Mesendoderm (in vitro differentiated cells): Measurements from ENCODE around the gene TMEM134. TPM values are rescaled to one million over a fixed set of nuclear protein-coding genes. Genes with fewer than 3 reads are reported as not detected.

Experiments used
- DNase-seq: peaks from one replicate; pipeline ENCODE4 v3.0.0; 2013
- H2AK5ac ChIP-seq: 2 replicates; pipeline ENCODE4 v1.6.1; 2013; ENCODE audit warnings: low read length, inconsistent platforms
- H2BK120ac ChIP-seq: 2 replicates; pipeline ENCODE4 v1.6.1; 2013; ENCODE audit warnings: low read depth, mild to moderate bottlenecking, low read length, moderate library complexity, mixed read lengths
- H2BK15ac ChIP-seq: replicated peaks from 2 replicates; pipeline ENCODE4 v1.6.1; 2013; ENCODE audit warnings: low read depth, mild to moderate bottlenecking, moderate library complexity
- H2BK5ac ChIP-seq: 2 replicates; pipeline ENCODE4 v1.6.1; 2013; ENCODE audit warnings: low read length, inconsistent platforms
- H3K18ac ChIP-seq: 2 replicates; pipeline ENCODE4 v1.6.1; 2013; ENCODE audit warnings: mild to moderate bottlenecking, low read length, mixed read lengths
- H3K23ac ChIP-seq: one replicate; pipeline ENCODE4 v1.6.1; 2013; ENCODE audit warnings: low read length
- H3K27ac ChIP-seq: 2 replicates; pipeline ENCODE4 v1.5.1; 2013; ENCODE audit warnings: low read depth, mild to moderate bottlenecking, inconsistent platforms, low read length, moderate library complexity
- H3K27me3 ChIP-seq: 2 replicates; pipeline ENCODE4 v1.6.1; 2013; ENCODE audit warnings: low read length, control low read depth, mild to moderate bottlenecking, inconsistent platforms; ENCODE audit not compliant: insufficient read depth, poor library complexity
- H3K36me3 ChIP-seq: 2 replicates; pipeline ENCODE4 v1.6.1; 2013; ENCODE audit warnings: low read length, inconsistent platforms; ENCODE audit not compliant: control insufficient read depth, insufficient read depth
- H3K4ac ChIP-seq: one replicate; pipeline ENCODE4 v1.6.1; 2013; ENCODE audit warnings: low read depth, mild to moderate bottlenecking, low read length, moderate library complexity
- H3K4me1 ChIP-seq: 2 replicates; pipeline ENCODE4 v1.6.1; 2013; ENCODE audit warnings: low read depth, low read length, inconsistent platforms; ENCODE audit not compliant: control insufficient read depth
- H3K4me2 ChIP-seq: 2 replicates; pipeline ENCODE4 v1.6.1; 2013; ENCODE audit warnings: low read length
- H3K4me3 ChIP-seq: 2 replicates; pipeline ENCODE4 v1.5.1; 2013; ENCODE audit warnings: mild to moderate bottlenecking, low read length
- H3K56ac ChIP-seq: one replicate; pipeline ENCODE4 v1.6.1; 2013; ENCODE audit warnings: low read length
- H3K79me1 ChIP-seq: 2 replicates; pipeline ENCODE4 v1.6.1; 2013; ENCODE audit warnings: low read length, inconsistent platforms
- H3K79me2 ChIP-seq: 2 replicates; pipeline ENCODE4 v1.6.1; 2013; ENCODE audit warnings: mild to moderate bottlenecking, low read length; ENCODE audit not compliant: control insufficient read depth, insufficient read depth
- H3K9ac ChIP-seq: 2 replicates; pipeline ENCODE4 v1.6.1; 2013; ENCODE audit warnings: low read length, inconsistent platforms
- H4K5ac ChIP-seq: one replicate; pipeline ENCODE4 v1.6.1; 2013; ENCODE audit warnings: low read length
- H4K8ac ChIP-seq: one replicate; pipeline ENCODE4 v1.6.1; 2013; ENCODE audit warnings: low read depth, mild to moderate bottlenecking, control low read depth, low read length, moderate library complexity
- WGBS: extraction: QIAGEN DNeasy Blood & Tissue Kit; methylation state at CpG from one replicate; pipeline ENCODE4 v1.1.7; 2013; ENCODE audit warnings: low lambda C conversion rate, missing lambda C conversion rate; ENCODE audit not compliant: insufficient coverage; ENCODE audit errors: extremely low coverage; 5-methylcytosine and 5-hydroxymethylcytosine counted together
- small RNA-seq: library from polyadenylated mRNA; stranded (forward); fragments of <200 nt; extraction: miRNeasy Mini kit (QIAGEN cat#:217004); gene quantifications from one replicate; pipeline ENCODE3, GENCODE V24; 2013; ENCODE audit not compliant: insufficient read depth

TMEM134 gene

GRCh38 chr11:67411785-67412152, 57.3 kb downstream of the TMEM134 start:
- H2AK5ac ChIP-seq, result no peak overlapping the region
- H3K4me3 ChIP-seq, result no peak overlapping the region
- no peak overlapping the region for H3K27ac ChIP-seq
- H3K36me3 ChIP-seq, result no peaks in the 10 kb centered on the region
- H3K79me1 ChIP-seq, result no peaks in the 10 kb centered on the region
- no peaks in the 10 kb centered on the region for H3K79me2 ChIP-seq
- no peak overlapping the region for H3K23ac ChIP-seq
- no peak overlapping the region for H2BK5ac ChIP-seq
- no peak overlapping the region for H3K4me2 ChIP-seq
- no peak overlapping the region for H3K4ac ChIP-seq
- H2BK15ac ChIP-seq, result no peak overlapping the region
- no peak overlapping the region for H3K18ac ChIP-seq
- H4K8ac ChIP-seq, result no peak overlapping the region
- no peak for DNase-seq
- WGBS, result no CpG with 5 or more reads among the region's 7 CpGs
- no peaks in the 10 kb centered on the region for H3K27me3 ChIP-seq
- peak overlapping the region; percentile 25 for H3K56ac ChIP-seq
- H4K5ac ChIP-seq, result no peak overlapping the region
- H2BK120ac ChIP-seq, result no peak overlapping the region
- no peak overlapping the region for H3K9ac ChIP-seq
- H3K4me1 ChIP-seq, result no peaks in the 10 kb centered on the region

Small RNA genes within 50 kb of the gene (small RNA-seq; reads per million reads assigned to genes)
- not detected for gene MIR6752
